OCI-LY1 (cell line): ENCODE measurements around the gene EIF2D.
A peak's percentile ranks its signal among the peaks of the same experiment; 100 is the strongest.

Experiments used
- H2AFZ ChIP-seq: fragments of 200-600 bp; sonication (generic), shearing (Covaris generic); 2 replicates; pipeline ENCODE4 v1.6.0; 2014; ENCODE audit warnings: antibody characterized with exemption, mild to moderate bottlenecking, low read length
- H3F3A ChIP-seq: fragments of 200-600 bp; sonication (generic), shearing (Covaris generic); 2 replicates; pipeline ENCODE4 v1.6.0; 2014; ENCODE audit warnings: mild to moderate bottlenecking, antibody characterized with exemption, low read length, moderate library complexity; ENCODE audit not compliant: insufficient read depth
- H3K27ac ChIP-seq: fragments of 200-600 bp; sonication (generic); 2 replicates; pipeline ENCODE4 v1.5.1; 2014; ENCODE audit warnings: low read length, mixed run types, mild to moderate bottlenecking, low read depth; ENCODE audit not compliant: poor library complexity, severe bottlenecking
- H3K27me3 ChIP-seq: fragments of 200-600 bp; sonication (generic); 2 replicates; pipeline ENCODE4 v1.6.0; 2014; ENCODE audit warnings: antibody characterized with exemption, mild to moderate bottlenecking, low read length, moderate library complexity; ENCODE audit not compliant: insufficient read depth
- H3K36me3 ChIP-seq: fragments of 200-600 bp; sonication (generic); 2 replicates; pipeline ENCODE4 v1.6.1; 2014; ENCODE audit warnings: mild to moderate bottlenecking, antibody characterized with exemption, low read length, moderate library complexity, mixed read lengths; ENCODE audit not compliant: insufficient read depth
- H3K4me1 ChIP-seq: fragments of 200-600 bp; sonication (generic); 2 replicates; pipeline ENCODE4 v1.5.1; 2014; ENCODE audit warnings: mild to moderate bottlenecking, low read length, moderate library complexity; ENCODE audit not compliant: insufficient read depth, severe bottlenecking
- H3K4me2 ChIP-seq: fragments of 200-600 bp; sonication (generic), shearing (Covaris generic); 2 replicates; pipeline ENCODE4 v1.6.1; 2014; ENCODE audit warnings: low read length
- H3K4me3 ChIP-seq: fragments of 200-600 bp; sonication (generic); 2 replicates; pipeline ENCODE4 v1.5.1; 2014; ENCODE audit warnings: low read length, low read depth, mild to moderate bottlenecking, mixed read lengths; ENCODE audit not compliant: poor library complexity, severe bottlenecking
- H3K79me2 ChIP-seq: fragments of 200-600 bp; shearing (Covaris generic); 2 replicates; pipeline ENCODE4 v1.6.1; 2016; ENCODE audit warnings: mixed run types, low read length, mixed read lengths; ENCODE audit not compliant: insufficient read depth
- H3K9ac ChIP-seq: fragments of 200-600 bp; sonication (generic), shearing (Covaris generic); 2 replicates; pipeline ENCODE4 v1.6.1; 2014; ENCODE audit warnings: mild to moderate bottlenecking, low read length, mixed read lengths
- H3K9me2 ChIP-seq: fragments of 200-600 bp; sonication (generic), shearing (Covaris generic); 2 replicates; pipeline ENCODE4 v1.6.1; 2014; ENCODE audit warnings: low read depth, mild to moderate bottlenecking, low read length, mixed read lengths
- H3K9me3 ChIP-seq: fragments of 200-600 bp; shearing (Covaris generic); 2 replicates; pipeline ENCODE4 v1.6.1; 2014; ENCODE audit warnings: low read length, mixed read lengths
- H4K20me1 ChIP-seq: fragments of 200-600 bp; sonication (generic), shearing (Covaris generic); 2 replicates; pipeline ENCODE4 v1.6.0; 2016; ENCODE audit warnings: mild to moderate bottlenecking, low read length; ENCODE audit not compliant: insufficient read depth
- EZH2 ChIP-seq: fragments of 200-600 bp; sonication (generic), shearing (Covaris generic); IDR thresholded peaks from 2 replicates; pipeline ENCODE4 v1.8.0; 2017; ENCODE audit warnings: borderline replicate concordance, mixed run types, mild to moderate bottlenecking, antibody characterized with exemption, low read length, moderate library complexity, mixed read lengths
- TF ChIP-seq, protein P1 (sequence below): fragments of 200-600 bp; sonication (generic), shearing (Covaris generic); IDR thresholded peaks from 2 replicates; pipeline ENCODE4 v1.5.1; 2017; ENCODE audit warnings: mild to moderate bottlenecking, antibody characterized with exemption, low read length, moderate library complexity, mixed read lengths

Gene EIF2D

DNA sequence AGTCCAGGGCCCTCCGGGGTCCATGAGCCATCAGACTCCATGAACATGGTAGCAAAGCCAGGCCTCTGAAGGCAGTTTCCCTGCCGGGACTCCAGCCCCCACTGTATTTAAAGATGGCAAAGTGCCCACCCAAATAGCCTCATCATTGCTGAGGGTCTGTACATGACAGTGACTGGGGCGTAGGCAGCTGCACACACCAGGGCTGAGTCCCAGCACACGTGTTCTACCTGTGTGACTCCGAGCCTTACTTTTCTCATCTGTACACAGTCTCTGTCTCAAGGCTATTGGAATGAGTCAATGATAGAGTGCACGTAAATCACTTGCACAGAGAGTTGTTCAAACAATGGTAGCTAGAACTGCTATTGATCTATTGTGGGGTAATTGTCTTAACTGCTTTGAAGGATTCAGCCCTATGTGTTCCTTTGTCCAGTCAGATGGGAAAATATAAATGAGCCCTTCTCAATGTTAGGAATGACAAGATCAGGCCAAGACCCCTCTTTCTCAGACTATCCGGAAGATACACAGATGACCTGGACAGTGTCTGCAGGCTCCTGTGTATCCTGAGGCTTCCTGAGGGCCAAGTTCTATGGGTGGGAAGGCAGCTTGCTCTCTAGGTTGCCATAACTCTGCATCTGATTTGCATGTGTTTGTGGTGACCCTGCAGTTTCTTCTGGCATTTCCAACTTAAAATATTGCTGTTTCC, 56.1 kb downstream of the EIF2D start:
- TF ChIP-seq, protein P1, sequence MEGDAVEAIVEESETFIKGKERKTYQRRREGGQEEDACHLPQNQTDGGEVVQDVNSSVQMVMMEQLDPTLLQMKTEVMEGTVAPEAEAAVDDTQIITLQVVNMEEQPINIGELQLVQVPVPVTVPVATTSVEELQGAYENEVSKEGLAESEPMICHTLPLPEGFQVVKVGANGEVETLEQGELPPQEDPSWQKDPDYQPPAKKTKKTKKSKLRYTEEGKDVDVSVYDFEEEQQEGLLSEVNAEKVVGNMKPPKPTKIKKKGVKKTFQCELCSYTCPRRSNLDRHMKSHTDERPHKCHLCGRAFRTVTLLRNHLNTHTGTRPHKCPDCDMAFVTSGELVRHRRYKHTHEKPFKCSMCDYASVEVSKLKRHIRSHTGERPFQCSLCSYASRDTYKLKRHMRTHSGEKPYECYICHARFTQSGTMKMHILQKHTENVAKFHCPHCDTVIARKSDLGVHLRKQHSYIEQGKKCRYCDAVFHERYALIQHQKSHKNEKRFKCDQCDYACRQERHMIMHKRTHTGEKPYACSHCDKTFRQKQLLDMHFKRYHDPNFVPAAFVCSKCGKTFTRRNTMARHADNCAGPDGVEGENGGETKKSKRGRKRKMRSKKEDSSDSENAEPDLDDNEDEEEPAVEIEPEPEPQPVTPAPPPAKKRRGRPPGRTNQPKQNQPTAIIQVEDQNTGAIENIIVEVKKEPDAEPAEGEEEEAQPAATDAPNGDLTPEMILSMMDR = no peak
- TF ChIP-seq EZH2 = no peak
- Histone ChIP-seq H2AFZ (no peak overlapping the region), H3F3A (no peaks in the 10 kb centered on the region), H3K9ac (no peak overlapping the region; the same call in 1 of the 2 replicates), H3K9me3 (no peaks in the 10 kb centered on the region), H3K27me3 (no peaks in the 10 kb centered on the region), H3K9me2 (no peaks in the 10 kb centered on the region), H3K4me1 (peaks cover 49% of the 10 kb centered on the region), H3K36me3 (peaks cover 12% of the 10 kb centered on the region; the same call in 1 of the 2 replicates), H3K4me2 (peak overlapping the region; percentile 93; the same call in 1 of the 2 replicates), H3K4me3 (peak overlapping the region; percentile 85), H3K79me2 (no peaks in the 10 kb centered on the region), H4K20me1 (no peaks in the 10 kb centered on the region), H3K27ac (no peak overlapping the region)

DNA sequence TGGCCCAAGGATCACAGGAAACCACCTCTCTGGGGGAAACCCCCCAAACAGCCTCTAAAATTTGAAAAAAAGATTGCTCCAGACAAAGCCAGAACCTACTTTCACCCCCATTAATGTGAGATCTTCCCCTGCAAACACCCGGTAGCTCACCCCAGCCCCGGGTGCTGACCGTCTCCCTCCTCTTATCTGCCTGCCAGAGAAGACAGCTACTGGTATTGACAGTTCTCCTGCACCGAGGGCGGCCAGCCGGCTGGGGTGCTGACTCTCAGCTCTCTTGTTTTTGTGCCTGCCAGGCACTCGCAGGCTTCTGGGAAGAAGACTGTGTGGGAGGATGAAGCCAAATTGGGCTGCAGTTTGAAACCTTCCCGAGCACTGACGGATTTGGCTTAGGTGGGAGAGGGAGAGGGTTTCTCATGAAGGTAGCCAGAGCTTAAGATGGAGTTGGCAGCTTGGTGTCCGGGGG, 56.8 kb downstream of the EIF2D start:
- Histone ChIP-seq H3K27me3 (no peaks in the 10 kb centered on the region), H3K36me3 (peaks cover 5% of the 10 kb centered on the region; the same call in 1 of the 2 replicates), H4K20me1 (no peaks in the 10 kb centered on the region), H3K27ac (no peak overlapping the region), H2AFZ (no peak overlapping the region), H3F3A (no peaks in the 10 kb centered on the region), H3K4me1 (peaks cover 45% of the 10 kb centered on the region), H3K79me2 (no peaks in the 10 kb centered on the region), H3K9ac (no peak overlapping the region), H3K4me2 (peak overlapping the region; percentile 93; the same call in 1 of the 2 replicates), H3K9me3 (no peaks in the 10 kb centered on the region), H3K9me2 (no peaks in the 10 kb centered on the region), H3K4me3 (no peak overlapping the region)
- TF ChIP-seq, protein P1 = no peak

DNA sequence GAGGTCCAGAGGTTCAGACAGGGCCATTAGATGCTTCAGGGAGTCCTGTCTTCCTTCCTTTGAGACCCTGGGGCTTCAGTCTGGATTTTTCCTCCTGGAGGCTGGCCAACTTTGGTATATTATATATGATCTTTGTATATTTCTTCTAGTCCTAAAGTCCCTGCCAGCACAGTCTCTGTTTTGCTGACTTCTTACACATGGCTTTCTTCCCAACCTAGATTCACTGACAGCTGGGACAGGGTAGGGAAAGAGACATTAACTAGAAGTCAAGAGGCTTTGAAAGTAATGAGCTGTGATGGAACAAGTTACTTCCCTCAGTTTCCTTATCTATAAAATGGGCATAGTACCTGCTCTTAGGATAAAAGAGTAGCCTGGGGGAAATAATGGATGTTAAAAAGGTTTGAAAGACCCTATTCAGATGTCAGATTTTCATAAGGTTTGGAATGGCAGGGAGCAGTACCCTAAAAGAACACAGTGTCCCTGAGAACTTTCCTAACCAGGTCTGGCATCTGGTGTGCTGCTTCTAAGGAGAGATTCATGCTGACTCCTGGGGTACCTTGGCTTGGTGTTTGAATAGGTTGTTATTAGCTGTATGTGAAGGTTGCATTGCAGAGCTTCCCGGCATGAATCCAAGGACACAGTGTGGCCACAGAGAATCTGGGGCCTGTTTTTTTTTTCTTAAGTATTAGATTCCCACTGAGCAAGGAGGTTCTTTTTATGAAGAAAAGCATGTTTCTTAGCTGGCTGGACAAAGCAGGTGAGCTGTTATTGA, 57.4 kb downstream of the EIF2D start:
- Histone ChIP-seq H3K36me3 (peaks cover 1% of the 10 kb centered on the region; the same call in 1 of the 2 replicates), H3K9me3 (no peaks in the 10 kb centered on the region), H3K4me3 (no peak overlapping the region), H3K9me2 (no peaks in the 10 kb centered on the region), H2AFZ (no peak overlapping the region), H4K20me1 (no peaks in the 10 kb centered on the region), H3K4me2 (no peak overlapping the region), H3K4me1 (peaks cover 39% of the 10 kb centered on the region), H3F3A (no peaks in the 10 kb centered on the region), H3K79me2 (no peaks in the 10 kb centered on the region), H3K27ac (no peak overlapping the region), H3K9ac (no peak overlapping the region), H3K27me3 (no peaks in the 10 kb centered on the region)
- TF ChIP-seq EZH2 = no peak
- TF ChIP-seq, protein P1 = no peak
